K562 (cell line): ENCODE measurements around the gene OSCP1. TPM values are rescaled to one million over a fixed set of nuclear protein-coding genes. Genes with fewer than 3 reads are reported as not detected.

Experiments
- ARNT ChIP-seq, 2 experiments: fragments of 450-650 bp; IDR thresholded peaks; 2 replicates each; pipeline ENCODE4 v1.6.1; 2016; ENCODE audit warnings: mild to moderate bottlenecking in 1 of 2
- KLF13 ChIP-seq: fragments of 450-650 bp; IDR thresholded peaks from 2 replicates; pipeline ENCODE4 v1.6.1; 2016; ENCODE audit warnings: missing genetic modification characterization, low read depth, mild to moderate bottlenecking, missing compliant biosample characterization, moderate library complexity, borderline replicate concordance
- NCOA4 ChIP-seq: fragments of 450-650 bp; IDR thresholded peaks from 2 replicates; pipeline ENCODE4 v1.6.1; 2018; ENCODE audit warnings: mild to moderate bottlenecking; ENCODE audit not compliant: partially characterized antibody
- ZHX1 ChIP-seq: fragments of 150-350 bp; conservative IDR thresholded peaks from 2 replicates; pipeline ENCODE4 v1.6.1; 2014; ENCODE audit warnings: low read length
- ZNF12 ChIP-seq: sonication (generic); formaldehyde crosslinking; IDR thresholded peaks from 2 replicates; pipeline ENCODE4 v1.4.0; 2020; ENCODE audit warnings: mild to moderate bottlenecking, missing genetic modification reagents
- ZNF316 ChIP-seq: fragments of 450-650 bp; IDR thresholded peaks from 2 replicates; pipeline ENCODE4 v1.6.1; 2016
- polyA plus RNA-seq, 8 experiments: library from polyadenylated mRNA; depleted of rRNA in 4 of 8; stranded (reverse) in 5 of 8; unstranded in 3 of 8; fragments of >200 nt; fragmentation: Nextera tagmentation in 2 of 8; fragmentation: Illumina TruSeq in 1 of 8; extraction: Ambion mirVana in 2 of 8; extraction: Trizol in 1 of 8; gene quantifications; 2 replicates each; pipeline versions ENCODE4 v1.2.1 to v1.2.3, GENCODE V29; 2011 to 2014; ENCODE audit warnings: inconsistent platforms in 1 of 8, missing spikeins in 1 of 8
- total RNA-seq, 7 experiments: library from RNA; depleted of rRNA in 6 of 7; stranded (reverse); fragments of >200 nt in 6 of 7; fragmentation: Illumina TruSeq in 2 of 7; extraction: Trizol in 2 of 7; gene quantifications; 2 replicates each; pipeline versions ENCODE4 v1.2.1 to v1.2.3, GENCODE V29; 2011 to 2021; ENCODE audit warnings: low replicate concordance in 1 of 7
- TF ChIP-seq, protein P1 (sequence below): fragments of 450-650 bp; IDR thresholded peaks from 2 replicates; pipeline ENCODE4 v1.6.1; 2016; ENCODE audit warnings: mild to moderate bottlenecking, moderate library complexity
- TF ChIP-seq, protein P2 (sequence below): fragments of 250-450 bp; sonication (Bioruptor Pico); IDR thresholded peaks from 2 replicates; pipeline ENCODE4 v1.8.0; 2021; ENCODE audit warnings: mild to moderate bottlenecking, moderate library complexity

OSCP1 gene
- total and polyA plus RNA-seq, 9 of the 15 experiments (the other 6 are each of a cell fraction or from before 2014, with no cell fraction given) = 0.15 to 0.40 (median 0.33) TPM; not detected in 5

DNA sequence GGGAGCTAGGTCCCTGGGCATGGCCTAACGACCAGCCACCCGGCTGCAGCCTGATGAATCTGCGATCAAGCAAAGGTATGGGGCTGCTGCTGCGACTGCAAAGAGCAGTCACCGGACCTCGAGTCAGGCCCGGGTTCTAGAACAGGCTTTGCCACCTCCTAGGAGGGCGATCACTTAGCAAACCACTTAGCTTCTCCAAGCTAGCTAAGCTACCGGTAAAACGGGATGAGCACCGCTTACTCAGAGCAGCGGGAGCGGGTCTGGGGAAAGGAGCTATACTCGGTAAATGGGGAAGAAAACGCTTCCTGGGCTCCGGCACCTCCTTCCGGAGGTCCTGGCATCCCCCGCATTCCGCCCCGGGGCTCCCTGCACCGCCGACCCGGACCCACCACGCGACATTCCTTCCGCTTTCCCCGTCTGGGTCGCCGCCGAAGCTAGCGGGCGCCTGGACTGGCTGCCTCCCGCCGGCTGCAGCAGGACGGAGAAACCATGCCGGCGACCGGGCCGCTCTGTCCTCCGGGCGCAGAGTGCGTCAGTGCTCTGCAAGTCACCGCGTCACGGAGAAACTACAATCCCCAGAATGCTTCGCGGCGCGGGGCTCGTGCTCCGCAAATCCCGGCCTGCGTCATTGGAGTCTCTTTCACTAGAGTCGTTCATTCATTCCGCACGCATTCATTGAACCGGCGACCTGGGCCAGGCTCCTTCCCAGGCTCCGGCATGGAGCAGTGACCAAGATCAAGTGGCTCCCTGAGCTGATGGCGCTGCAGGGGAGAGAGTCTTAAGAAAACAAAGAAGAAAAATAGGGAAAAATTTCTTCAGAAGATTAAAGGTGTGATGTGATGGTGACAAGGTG is 52.6 kb downstream of the OSCP1 start, which contains the start of gene LSM10 (continued):
- TF ChIP-seq, protein P1, sequence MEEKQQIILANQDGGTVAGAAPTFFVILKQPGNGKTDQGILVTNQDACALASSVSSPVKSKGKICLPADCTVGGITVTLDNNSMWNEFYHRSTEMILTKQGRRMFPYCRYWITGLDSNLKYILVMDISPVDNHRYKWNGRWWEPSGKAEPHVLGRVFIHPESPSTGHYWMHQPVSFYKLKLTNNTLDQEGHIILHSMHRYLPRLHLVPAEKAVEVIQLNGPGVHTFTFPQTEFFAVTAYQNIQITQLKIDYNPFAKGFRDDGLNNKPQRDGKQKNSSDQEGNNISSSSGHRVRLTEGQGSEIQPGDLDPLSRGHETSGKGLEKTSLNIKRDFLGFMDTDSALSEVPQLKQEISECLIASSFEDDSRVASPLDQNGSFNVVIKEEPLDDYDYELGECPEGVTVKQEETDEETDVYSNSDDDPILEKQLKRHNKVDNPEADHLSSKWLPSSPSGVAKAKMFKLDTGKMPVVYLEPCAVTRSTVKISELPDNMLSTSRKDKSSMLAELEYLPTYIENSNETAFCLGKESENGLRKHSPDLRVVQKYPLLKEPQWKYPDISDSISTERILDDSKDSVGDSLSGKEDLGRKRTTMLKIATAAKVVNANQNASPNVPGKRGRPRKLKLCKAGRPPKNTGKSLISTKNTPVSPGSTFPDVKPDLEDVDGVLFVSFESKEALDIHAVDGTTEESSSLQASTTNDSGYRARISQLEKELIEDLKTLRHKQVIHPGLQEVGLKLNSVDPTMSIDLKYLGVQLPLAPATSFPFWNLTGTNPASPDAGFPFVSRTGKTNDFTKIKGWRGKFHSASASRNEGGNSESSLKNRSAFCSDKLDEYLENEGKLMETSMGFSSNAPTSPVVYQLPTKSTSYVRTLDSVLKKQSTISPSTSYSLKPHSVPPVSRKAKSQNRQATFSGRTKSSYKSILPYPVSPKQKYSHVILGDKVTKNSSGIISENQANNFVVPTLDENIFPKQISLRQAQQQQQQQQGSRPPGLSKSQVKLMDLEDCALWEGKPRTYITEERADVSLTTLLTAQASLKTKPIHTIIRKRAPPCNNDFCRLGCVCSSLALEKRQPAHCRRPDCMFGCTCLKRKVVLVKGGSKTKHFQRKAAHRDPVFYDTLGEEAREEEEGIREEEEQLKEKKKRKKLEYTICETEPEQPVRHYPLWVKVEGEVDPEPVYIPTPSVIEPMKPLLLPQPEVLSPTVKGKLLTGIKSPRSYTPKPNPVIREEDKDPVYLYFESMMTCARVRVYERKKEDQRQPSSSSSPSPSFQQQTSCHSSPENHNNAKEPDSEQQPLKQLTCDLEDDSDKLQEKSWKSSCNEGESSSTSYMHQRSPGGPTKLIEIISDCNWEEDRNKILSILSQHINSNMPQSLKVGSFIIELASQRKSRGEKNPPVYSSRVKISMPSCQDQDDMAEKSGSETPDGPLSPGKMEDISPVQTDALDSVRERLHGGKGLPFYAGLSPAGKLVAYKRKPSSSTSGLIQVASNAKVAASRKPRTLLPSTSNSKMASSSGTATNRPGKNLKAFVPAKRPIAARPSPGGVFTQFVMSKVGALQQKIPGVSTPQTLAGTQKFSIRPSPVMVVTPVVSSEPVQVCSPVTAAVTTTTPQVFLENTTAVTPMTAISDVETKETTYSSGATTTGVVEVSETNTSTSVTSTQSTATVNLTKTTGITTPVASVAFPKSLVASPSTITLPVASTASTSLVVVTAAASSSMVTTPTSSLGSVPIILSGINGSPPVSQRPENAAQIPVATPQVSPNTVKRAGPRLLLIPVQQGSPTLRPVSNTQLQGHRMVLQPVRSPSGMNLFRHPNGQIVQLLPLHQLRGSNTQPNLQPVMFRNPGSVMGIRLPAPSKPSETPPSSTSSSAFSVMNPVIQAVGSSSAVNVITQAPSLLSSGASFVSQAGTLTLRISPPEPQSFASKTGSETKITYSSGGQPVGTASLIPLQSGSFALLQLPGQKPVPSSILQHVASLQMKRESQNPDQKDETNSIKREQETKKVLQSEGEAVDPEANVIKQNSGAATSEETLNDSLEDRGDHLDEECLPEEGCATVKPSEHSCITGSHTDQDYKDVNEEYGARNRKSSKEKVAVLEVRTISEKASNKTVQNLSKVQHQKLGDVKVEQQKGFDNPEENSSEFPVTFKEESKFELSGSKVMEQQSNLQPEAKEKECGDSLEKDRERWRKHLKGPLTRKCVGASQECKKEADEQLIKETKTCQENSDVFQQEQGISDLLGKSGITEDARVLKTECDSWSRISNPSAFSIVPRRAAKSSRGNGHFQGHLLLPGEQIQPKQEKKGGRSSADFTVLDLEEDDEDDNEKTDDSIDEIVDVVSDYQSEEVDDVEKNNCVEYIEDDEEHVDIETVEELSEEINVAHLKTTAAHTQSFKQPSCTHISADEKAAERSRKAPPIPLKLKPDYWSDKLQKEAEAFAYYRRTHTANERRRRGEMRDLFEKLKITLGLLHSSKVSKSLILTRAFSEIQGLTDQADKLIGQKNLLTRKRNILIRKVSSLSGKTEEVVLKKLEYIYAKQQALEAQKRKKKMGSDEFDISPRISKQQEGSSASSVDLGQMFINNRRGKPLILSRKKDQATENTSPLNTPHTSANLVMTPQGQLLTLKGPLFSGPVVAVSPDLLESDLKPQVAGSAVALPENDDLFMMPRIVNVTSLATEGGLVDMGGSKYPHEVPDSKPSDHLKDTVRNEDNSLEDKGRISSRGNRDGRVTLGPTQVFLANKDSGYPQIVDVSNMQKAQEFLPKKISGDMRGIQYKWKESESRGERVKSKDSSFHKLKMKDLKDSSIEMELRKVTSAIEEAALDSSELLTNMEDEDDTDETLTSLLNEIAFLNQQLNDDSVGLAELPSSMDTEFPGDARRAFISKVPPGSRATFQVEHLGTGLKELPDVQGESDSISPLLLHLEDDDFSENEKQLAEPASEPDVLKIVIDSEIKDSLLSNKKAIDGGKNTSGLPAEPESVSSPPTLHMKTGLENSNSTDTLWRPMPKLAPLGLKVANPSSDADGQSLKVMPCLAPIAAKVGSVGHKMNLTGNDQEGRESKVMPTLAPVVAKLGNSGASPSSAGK = peak; percentile 53
- TF ChIP-seq ARNT (IDR thresholded peaks at IDR 0.05) = peak in 1 of 2 experiments; percentile 48; a peak in 1 of 4 replicates
- TF ChIP-seq ZHX1 = no peak
- TF ChIP-seq, protein P2, sequence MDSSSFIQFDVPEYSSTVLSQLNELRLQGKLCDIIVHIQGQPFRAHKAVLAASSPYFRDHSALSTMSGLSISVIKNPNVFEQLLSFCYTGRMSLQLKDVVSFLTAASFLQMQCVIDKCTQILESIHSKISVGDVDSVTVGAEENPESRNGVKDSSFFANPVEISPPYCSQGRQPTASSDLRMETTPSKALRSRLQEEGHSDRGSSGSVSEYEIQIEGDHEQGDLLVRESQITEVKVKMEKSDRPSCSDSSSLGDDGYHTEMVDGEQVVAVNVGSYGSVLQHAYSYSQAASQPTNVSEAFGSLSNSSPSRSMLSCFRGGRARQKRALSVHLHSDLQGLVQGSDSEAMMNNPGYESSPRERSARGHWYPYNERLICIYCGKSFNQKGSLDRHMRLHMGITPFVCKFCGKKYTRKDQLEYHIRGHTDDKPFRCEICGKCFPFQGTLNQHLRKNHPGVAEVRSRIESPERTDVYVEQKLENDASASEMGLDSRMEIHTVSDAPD = no peak
- no peak for TF ChIP-seq KLF13 (tag)
- TF ChIP-seq ZNF12 (CRISPR knock-in tag) = peak; percentile 87
- no peak for TF ChIP-seq NCOA4
- TF ChIP-seq ZNF316 = peak; percentile 50; the same call in 1 of the 2 replicates
